ENCODE measurements around the gene LYL1. TPM values are rescaled to one million over a fixed set of nuclear protein-coding genes. Genes with fewer than 3 reads are reported as not detected.

LYL1 gene
- total RNA-seq, 1 experiment from 2014 or later, result 0.24 TPM

- Histone ChIP-seq H3K4me1 (replicated peaks; ENCODE audit: insufficient read depth) (0 out of 2 replicates have a peak, but pooled peaks cover 3% of the 10 kb centered on the region), H3F3A (ENCODE audit: insufficient read depth, low read depth) (peaks cover 5% of the 10 kb centered on the region; the same call in 1 of the 2 replicates), H2AFZ (no peak overlapping the region), H3K36me3 (ENCODE audit: low read depth) (no peaks in the 10 kb centered on the region), H3K9me2 (ENCODE audit: insufficient read depth) (no peaks in the 10 kb centered on the region), H3K79me2 (ENCODE audit: low read depth) (no peaks in the 10 kb centered on the region), H3K27me3 (ENCODE audit: insufficient read depth, low read depth) (no peaks in the 10 kb centered on the region), H3K27ac (no peak overlapping the region), H3K9me3 (ENCODE audit: insufficient read depth, low read depth) (no peaks in the 10 kb centered on the region), H4K20me1 (ENCODE audit: insufficient read depth) (no peaks in the 10 kb centered on the region), H3K4me2 (no peak overlapping the region), H3K4me3 (no peak overlapping the region)
- ChIA-PET CTCF (no interaction called here), POLR2A (ENCODE audit: unreplicated experiment) (interaction anchor here (0.6 kb wide), 1 partner anchor 127 kb away, joined by 8 read pairs; no protein-coding TSS in a partner anchor)
- no peak for DNase-seq
- TF ChIP-seq CTCF (conservative IDR thresholded peaks at IDR 0.05) (no peak), EZH2 (IDR thresholded peaks at IDR 0.05; ENCODE audit: low read depth) (no peak)
- intact Hi-C loops (cut with micrococcal nuclease; ENCODE audit: unreplicated experiment), result no loop called here
- no TSS peak for BruUV-seq (replicated peaks)
These were observed 12.0 kb downstream of the LYL1 start for GRCh38 chr19:13090511-13091231.

GRCh38 chr19:13089857-13090507, 12.7 kb downstream of the LYL1 start:
- H4K20me1 ChIP-seq (ENCODE audit: insufficient read depth), result no peaks in the 10 kb centered on the region
- H3K79me2 ChIP-seq (ENCODE audit: low read depth), result no peaks in the 10 kb centered on the region
- no peaks in the 10 kb centered on the region for H3K27me3 ChIP-seq (ENCODE audit: insufficient read depth, low read depth)
- no peaks in the 10 kb centered on the region for H3K9me3 ChIP-seq (ENCODE audit: insufficient read depth, low read depth)
- ChIA-PET POLR2A (ENCODE audit: unreplicated experiment) (no interaction called here), CTCF (interaction anchor here (1.0 kb wide), 1 partner anchor 113 kb away, joined by 3 read pairs; no protein-coding TSS in a partner anchor)
- TF ChIP-seq CTCF (conservative IDR thresholded peaks at IDR 0.05), result no peak
- no peak for TF ChIP-seq EZH2 (IDR thresholded peaks at IDR 0.05; ENCODE audit: low read depth)
- no peak overlapping the region for H3K4me2 ChIP-seq
- no peaks in the 10 kb centered on the region for H3K9me2 ChIP-seq (ENCODE audit: insufficient read depth)
- no peak overlapping the region for H2AFZ ChIP-seq
- no peak for DNase-seq
- no peak overlapping the region for H3K4me3 ChIP-seq
- H3K36me3 ChIP-seq (ENCODE audit: low read depth), result no peaks in the 10 kb centered on the region
- 0 out of 2 replicates have a peak, but pooled peaks cover 3% of the 10 kb centered on the region for H3K4me1 ChIP-seq (replicated peaks; ENCODE audit: insufficient read depth)
- peaks cover 5% of the 10 kb centered on the region; the same call in 1 of the 2 replicates for H3F3A ChIP-seq (ENCODE audit: insufficient read depth, low read depth)
- intact Hi-C loops (cut with micrococcal nuclease; ENCODE audit: unreplicated experiment), result no loop called here
- no TSS peak for BruUV-seq (replicated peaks)
- no peak overlapping the region for H3K27ac ChIP-seq

- no peak overlapping the region for H3K4me3 ChIP-seq
- H3K27ac ChIP-seq, result no peak overlapping the region
- no peak for DNase-seq
- ChIA-PET POLR2A (ENCODE audit: unreplicated experiment) (interaction anchor here (0.6 kb wide), 1 partner anchor 78 kb away, joined by 3 read pairs; no protein-coding TSS in a partner anchor), CTCF (interaction anchor here (1.0 kb wide), 1 partner anchor 112 kb away, joined by 3 read pairs; no protein-coding TSS in a partner anchor)
- peaks cover under 1% of the 10 kb centered on the region; the same call in 1 of the 2 replicates for H3F3A ChIP-seq (ENCODE audit: insufficient read depth, low read depth)
- H3K9me2 ChIP-seq (ENCODE audit: insufficient read depth), result no peaks in the 10 kb centered on the region
- intact Hi-C loops (cut with micrococcal nuclease; ENCODE audit: unreplicated experiment), result no loop called here
- TF ChIP-seq CTCF (conservative IDR thresholded peaks at IDR 0.05) (peak; percentile 52), EZH2 (IDR thresholded peaks at IDR 0.05; ENCODE audit: low read depth) (no peak)
- H3K36me3 ChIP-seq (ENCODE audit: low read depth), result no peaks in the 10 kb centered on the region
- no peak overlapping the region for H2AFZ ChIP-seq
- H3K4me1 ChIP-seq (replicated peaks; ENCODE audit: insufficient read depth), result 0 out of 2 replicates have a peak, but pooled peaks cover 3% of the 10 kb centered on the region
- H3K4me2 ChIP-seq, result no peak overlapping the region
- H3K79me2 ChIP-seq (ENCODE audit: low read depth), result no peaks in the 10 kb centered on the region
- no peaks in the 10 kb centered on the region for H3K27me3 ChIP-seq (ENCODE audit: insufficient read depth, low read depth)
- no TSS peak for BruUV-seq (replicated peaks)
- no peaks in the 10 kb centered on the region for H4K20me1 ChIP-seq (ENCODE audit: insufficient read depth)
- no peaks in the 10 kb centered on the region for H3K9me3 ChIP-seq (ENCODE audit: insufficient read depth, low read depth)
These were observed 13.4 kb downstream of the LYL1 start for GRCh38 chr19:13089139-13089856.
